HG03196 (cell line): ENCODE data around the gene LARP6.

Experiments used
- ATAC-seq: cut with Tn5 transposase; IDR thresholded peaks from one replicate; pipeline ENCODE4 v1.9.1; 2021; ENCODE audit not compliant: unreplicated experiment

LARP6 gene

GRCh38 chr15:70796516-70797310, 57.2 kb downstream of the LARP6 start:
- no peak for ATAC-seq

GRCh38 chr15:70795311-70795665, 58.7 kb downstream of the LARP6 start:
- ATAC-seq, result no peak

- ATAC-seq, result no peak
These were observed 59.2 kb downstream of the LARP6 start for GRCh38 chr15:70794596-70795310.

- no peak for ATAC-seq
These were observed 60.3 kb downstream of the LARP6 start for GRCh38 chr15:70793694-70794093.

- ATAC-seq, result no peak
These were observed 61.8 kb downstream of the LARP6 start for GRCh38 chr15:70792171-70792573.

- ATAC-seq, result no peak
These were observed 62.7 kb downstream of the LARP6 start for GRCh38 chr15:70791259-70791658.

- ATAC-seq, result no peak
These were observed 64.7 kb downstream of the LARP6 start for GRCh38 chr15:70789213-70789612.

GRCh38 chr15:70788114-70789049, 65.6 kb downstream of the LARP6 start:
- ATAC-seq, result no peak

- no peak for ATAC-seq
These were observed 67.0 kb downstream of the LARP6 start for GRCh38 chr15:70786996-70787395.

GRCh38 chr15:70783610-70784022, 70.3 kb downstream of the LARP6 start:
- no peak for ATAC-seq

GRCh38 chr15:70783041-70783440, 70.9 kb downstream of the LARP6 start:
- no peak for ATAC-seq

GRCh38 chr15:70781236-70781635, 72.7 kb downstream of the LARP6 start:
- no peak for ATAC-seq
